ENCODE data around the gene TLN1.

Gene TLN1

DNA sequence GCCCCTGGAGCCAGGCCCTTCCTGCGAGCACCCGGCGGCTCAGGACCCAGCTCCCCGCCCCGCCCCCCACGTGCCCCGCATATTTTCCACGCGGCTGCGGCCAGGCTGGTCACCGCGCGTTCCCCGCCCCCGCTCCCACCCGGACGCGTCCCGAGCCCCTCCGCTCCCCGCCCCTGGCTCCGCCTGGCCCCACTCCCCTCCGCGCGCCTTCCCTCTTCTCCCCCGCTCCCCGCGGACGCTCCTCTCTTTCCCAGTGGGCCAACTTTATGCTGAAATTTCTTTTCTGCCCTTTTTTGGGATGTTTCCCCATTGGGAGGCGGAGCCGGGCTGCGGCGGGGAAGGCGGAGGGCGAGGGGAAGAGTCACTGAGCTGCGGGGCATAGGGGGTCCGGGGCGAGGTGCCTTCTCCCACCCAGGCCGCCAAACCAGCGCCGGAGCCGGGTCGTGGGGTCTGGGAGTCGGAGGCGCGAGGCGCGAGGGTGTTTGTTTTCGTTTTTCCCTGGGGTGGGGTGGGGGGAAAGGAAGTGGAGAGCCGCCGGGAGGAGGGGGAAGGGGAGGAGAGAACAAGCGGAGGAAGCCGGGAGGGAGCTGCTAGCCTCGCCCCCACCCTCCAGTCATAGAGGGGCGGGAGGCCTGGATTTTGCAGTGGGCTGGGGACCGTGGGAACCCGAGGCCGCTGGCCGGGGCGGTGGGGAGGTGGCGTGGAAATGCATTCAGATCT is 41.2 kb downstream of the TLN1 start:
- Histone ChIP-seq H3K36me3 (replicated peaks; ENCODE audit: insufficient read depth, low read length) (no peaks in the 10 kb centered on the region), H3K27me3 (replicated peaks; ENCODE audit: insufficient read depth, low read length) (0 out of 2 replicates have a peak, but pooled peaks cover 4% of the 10 kb centered on the region), H3K9me3 (replicated peaks; ENCODE audit: insufficient read depth, low read length) (no peaks in the 10 kb centered on the region), H3K27ac (ENCODE audit: low read length) (no peak overlapping the region), H4K20me1 (ENCODE audit: insufficient read depth, low read length) (no peaks in the 10 kb centered on the region), H3K4me1 (ENCODE audit: low read length) (no peaks in the 10 kb centered on the region), H3F3A (ENCODE audit: insufficient read depth, low read length) (no peaks in the 10 kb centered on the region), H3K9me2 (replicated peaks; ENCODE audit: insufficient read depth, low read length) (no peaks in the 10 kb centered on the region), H3K79me2 (ENCODE audit: low read length) (no peaks in the 10 kb centered on the region), H3K4me3 (ENCODE audit: low read length) (peak overlapping the region; percentile 71), H3K4me2 (ENCODE audit: low read depth, low read length) (peak overlapping the region; percentile 95), H2AFZ (ENCODE audit: low read length) (peak overlapping the region; percentile 98), H3K9ac (ENCODE audit: low read length) (peak overlapping the region; percentile 31; the same call in 1 of the 2 replicates)
- no peak for DNase-seq
- TF ChIP-seq EZH2phosphoT487 (IDR thresholded peaks at IDR 0.05; ENCODE audit: low read length) (no peak), EZH2 (optimal IDR thresholded peaks at IDR 0.05; ENCODE audit: low read depth, low read length) (no peak)
- TF ChIP-seq, protein P1, sequence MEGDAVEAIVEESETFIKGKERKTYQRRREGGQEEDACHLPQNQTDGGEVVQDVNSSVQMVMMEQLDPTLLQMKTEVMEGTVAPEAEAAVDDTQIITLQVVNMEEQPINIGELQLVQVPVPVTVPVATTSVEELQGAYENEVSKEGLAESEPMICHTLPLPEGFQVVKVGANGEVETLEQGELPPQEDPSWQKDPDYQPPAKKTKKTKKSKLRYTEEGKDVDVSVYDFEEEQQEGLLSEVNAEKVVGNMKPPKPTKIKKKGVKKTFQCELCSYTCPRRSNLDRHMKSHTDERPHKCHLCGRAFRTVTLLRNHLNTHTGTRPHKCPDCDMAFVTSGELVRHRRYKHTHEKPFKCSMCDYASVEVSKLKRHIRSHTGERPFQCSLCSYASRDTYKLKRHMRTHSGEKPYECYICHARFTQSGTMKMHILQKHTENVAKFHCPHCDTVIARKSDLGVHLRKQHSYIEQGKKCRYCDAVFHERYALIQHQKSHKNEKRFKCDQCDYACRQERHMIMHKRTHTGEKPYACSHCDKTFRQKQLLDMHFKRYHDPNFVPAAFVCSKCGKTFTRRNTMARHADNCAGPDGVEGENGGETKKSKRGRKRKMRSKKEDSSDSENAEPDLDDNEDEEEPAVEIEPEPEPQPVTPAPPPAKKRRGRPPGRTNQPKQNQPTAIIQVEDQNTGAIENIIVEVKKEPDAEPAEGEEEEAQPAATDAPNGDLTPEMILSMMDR (IDR thresholded peaks at IDR 0.05; ENCODE audit: low read length) = no peak

DNA sequence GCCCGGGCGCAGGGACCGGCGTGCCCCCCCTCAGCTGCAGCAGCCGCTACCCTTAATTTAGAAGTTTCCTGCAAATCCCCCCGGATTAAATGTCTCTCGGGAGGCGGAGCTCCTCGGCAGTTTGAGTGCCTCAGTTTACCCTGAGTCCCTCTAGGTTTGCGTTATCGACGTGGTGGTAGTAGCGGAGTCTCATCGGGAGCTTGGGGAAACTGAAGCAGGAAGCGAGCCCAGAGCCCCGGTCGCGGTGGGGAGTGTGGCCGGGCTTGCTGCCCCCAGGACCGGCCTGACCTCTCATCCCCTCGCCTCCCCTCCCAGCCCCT is 41.7 kb downstream of the TLN1 start:
- 0 out of 2 replicates have a peak, but pooled peaks cover 4% of the 10 kb centered on the region for H3K27me3 ChIP-seq (replicated peaks; ENCODE audit: insufficient read depth, low read length)
- H3K9me2 ChIP-seq (replicated peaks; ENCODE audit: insufficient read depth, low read length) = no peaks in the 10 kb centered on the region
- H3K9me3 ChIP-seq (replicated peaks; ENCODE audit: insufficient read depth, low read length) = no peaks in the 10 kb centered on the region
- no peaks in the 10 kb centered on the region for H3F3A ChIP-seq (ENCODE audit: insufficient read depth, low read length)
- no peak for DNase-seq
- no peak overlapping the region; the same call in 1 of the 2 replicates for H3K9ac ChIP-seq (ENCODE audit: low read length)
- H3K27ac ChIP-seq (ENCODE audit: low read length) = no peak overlapping the region
- H4K20me1 ChIP-seq (ENCODE audit: insufficient read depth, low read length) = no peaks in the 10 kb centered on the region
- H3K4me2 ChIP-seq (ENCODE audit: low read depth, low read length) = peak overlapping the region; percentile 95
- TF ChIP-seq, protein P1 (IDR thresholded peaks at IDR 0.05; ENCODE audit: low read length) = no peak
- TF ChIP-seq EZH2 (optimal IDR thresholded peaks at IDR 0.05; ENCODE audit: low read depth, low read length) = no peak
- H3K4me1 ChIP-seq (ENCODE audit: low read length) = no peaks in the 10 kb centered on the region
- no peaks in the 10 kb centered on the region for H3K79me2 ChIP-seq (ENCODE audit: low read length)
- H3K36me3 ChIP-seq (replicated peaks; ENCODE audit: insufficient read depth, low read length) = no peaks in the 10 kb centered on the region
- H3K4me3 ChIP-seq (ENCODE audit: low read length) = peak overlapping the region; percentile 71
- peak overlapping the region; percentile 98 for H2AFZ ChIP-seq (ENCODE audit: low read length)

DNA sequence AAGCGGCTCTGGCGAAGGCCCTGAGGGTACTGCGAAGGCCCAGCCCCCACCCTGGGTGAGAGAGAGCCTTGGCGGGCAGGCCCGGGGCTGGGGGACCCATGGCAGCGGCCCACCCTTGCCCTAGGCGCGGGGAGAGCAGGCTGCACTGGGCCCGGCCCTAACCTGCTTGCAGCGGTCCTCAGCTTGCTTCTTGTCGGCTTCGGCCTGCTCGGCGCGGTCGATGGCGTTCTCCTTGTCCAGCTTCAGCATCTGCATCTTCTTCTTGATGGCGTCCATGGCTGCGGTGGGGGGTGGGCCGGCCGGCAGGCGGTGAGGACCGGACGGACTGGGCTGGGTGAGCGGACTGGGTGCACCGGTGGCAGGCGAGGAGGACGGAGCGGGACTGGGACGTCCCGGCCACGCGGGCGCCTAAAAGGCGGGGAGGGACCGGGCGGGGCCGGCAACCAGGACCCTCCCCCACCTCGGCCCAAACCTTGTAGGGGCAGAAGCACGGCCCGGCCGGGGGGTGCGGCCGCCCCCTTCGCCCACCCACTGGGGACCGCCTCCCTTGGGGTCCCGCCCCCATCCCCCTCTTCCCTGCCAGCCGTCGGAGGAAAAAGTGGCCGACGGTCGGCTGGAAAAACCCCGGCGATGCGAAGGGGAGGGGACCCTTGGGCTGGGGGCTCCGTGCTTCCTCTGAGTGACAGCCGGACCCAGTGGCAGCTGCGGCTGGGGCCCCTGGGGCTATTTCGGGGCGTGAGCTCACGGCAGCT is 42.3 kb downstream of the TLN1 start, which contains the start of gene TPM2:
Gene TPM2, minus strand, starts transcription at position 384 of the 752 bp plus-strand sequence. Its CDS starts 108 bp downstream, at position 276.
- H2AFZ ChIP-seq (ENCODE audit: low read length) = peak within 1 kb of the TSS; percentile 98
- H3K36me3 ChIP-seq (replicated peaks; ENCODE audit: insufficient read depth, low read length) = no peaks in the 10 kb centered on the region
- peak within 1 kb of the TSS; percentile 95 for H3K4me2 ChIP-seq (ENCODE audit: low read depth, low read length)
- H3K27me3 ChIP-seq (replicated peaks; ENCODE audit: insufficient read depth, low read length) = 0 out of 2 replicates have a peak, but pooled peaks cover 4% of the 10 kb centered on the region
- no peak for DNase-seq
- no peaks in the 10 kb centered on the region for H4K20me1 ChIP-seq (ENCODE audit: insufficient read depth, low read length)
- no peaks in the 10 kb centered on the region for H3K4me1 ChIP-seq (ENCODE audit: low read length)
- H3K9me3 ChIP-seq (replicated peaks; ENCODE audit: insufficient read depth, low read length) = no peaks in the 10 kb centered on the region
- TF ChIP-seq, protein P1 (IDR thresholded peaks at IDR 0.05; ENCODE audit: low read length) = no peak
- TF ChIP-seq EZH2 (optimal IDR thresholded peaks at IDR 0.05; ENCODE audit: low read depth, low read length) = no peak
- no peak for TF ChIP-seq EZH2phosphoT487 (IDR thresholded peaks at IDR 0.05; ENCODE audit: low read length)
- no peaks in the 10 kb centered on the region for H3K79me2 ChIP-seq (ENCODE audit: low read length)
- peak within 1 kb of the TSS; percentile 31; the same call in 1 of the 2 replicates for H3K9ac ChIP-seq (ENCODE audit: low read length)
- H3K4me3 ChIP-seq (ENCODE audit: low read length) = peak within 1 kb of the TSS; percentile 71
- no peaks in the 10 kb centered on the region for H3K9me2 ChIP-seq (replicated peaks; ENCODE audit: insufficient read depth, low read length)
- H3K27ac ChIP-seq (ENCODE audit: low read length) = no peak within 1 kb of the TSS
- no peaks in the 10 kb centered on the region for H3F3A ChIP-seq (ENCODE audit: insufficient read depth, low read length)

Measured in MM.1S (cell line).